PC-3 (cell line): ENCODE measurements around the gene SCYL1. TPM values are rescaled to one million over a fixed set of nuclear protein-coding genes. Genes with fewer than 3 reads are reported as not detected.

ENCODE experiments used
- ATAC-seq: fragments of 200-7000 bp; cut with Tn5 transposase; 2 replicates; pipeline ENCODE4 v1.9.1; 2020; ENCODE audit warnings: mild to moderate bottlenecking, moderate library complexity
- BruUV-seq: library from RNA; stranded (reverse); fragments of 400-500 nt; replicated peaks from 2 replicates; lab custom pipeline; 2021; lab: Mats Ljungman, UMichigan
- CTCF ChIA-PET: fragments of 300-600 bp; sonication (Branson Sonifier 250); formaldehyde crosslinking; loops from one replicate; lab custom pipeline; 2022; ENCODE audit warnings: antibody characterized with exemption; lab: Charles Lee
- POLR2A ChIA-PET: fragments of 300-600 bp; sonication (Branson Sonifier 250); formaldehyde crosslinking; loops from one replicate; lab custom pipeline; 2022; ENCODE audit warnings: antibody characterized with exemption; ENCODE audit not compliant: unreplicated experiment; lab: Charles Lee
- DNase-seq: peaks from one replicate; pipeline ENCODE4 v3.0.0-alpha.2; 2015
- H2AFZ ChIP-seq: fragments of 300-600 bp; sonication (generic); 2 replicates; pipeline ENCODE4 v1.6.0; 2016; ENCODE audit warnings: antibody characterized with exemption, low read length
- H3F3A ChIP-seq: fragments of 300-600 bp; sonication (generic); one replicate; pipeline ENCODE4 v1.6.0; 2017; ENCODE audit warnings: antibody characterized with exemption, low read length, control low read depth, mild to moderate bottlenecking; ENCODE audit not compliant: unreplicated experiment
- H3K27ac ChIP-seq: fragments of 300-600 bp; sonication (generic); 2 replicates; pipeline ENCODE4 v1.5.1; 2016; ENCODE audit warnings: mild to moderate bottlenecking, low read length
- H3K27me3 ChIP-seq: fragments of 300-600 bp; sonication (generic); 2 replicates; pipeline ENCODE4 v1.6.1; 2016; ENCODE audit warnings: low read length, mixed read lengths
- H3K36me3 ChIP-seq: fragments of 300-600 bp; sonication (generic); 2 replicates; pipeline ENCODE4 v1.6.1; 2016; ENCODE audit warnings: low read depth, mixed run types, low read length, mixed read lengths
- H3K4me1 ChIP-seq: fragments of 300-600 bp; sonication (generic); 2 replicates; pipeline ENCODE4 v1.5.1; 2016; ENCODE audit warnings: low read length; ENCODE audit not compliant: insufficient read depth
- H3K4me2 ChIP-seq: fragments of 300-600 bp; sonication (generic); 2 replicates; pipeline ENCODE4 v1.6.0; 2016; ENCODE audit warnings: low read length
- H3K4me3 ChIP-seq: fragments of 300-600 bp; sonication (generic); 2 replicates; pipeline ENCODE4 v1.5.1; 2016; ENCODE audit warnings: mild to moderate bottlenecking, low read length, mixed read lengths
- H3K79me2 ChIP-seq: fragments of 300-600 bp; sonication (generic); 2 replicates; pipeline ENCODE4 v1.6.1; 2017; ENCODE audit warnings: low read length, mixed read lengths
- H3K9ac ChIP-seq: fragments of 300-600 bp; sonication (generic); 2 replicates; pipeline ENCODE4 v1.6.0; 2016; ENCODE audit warnings: mild to moderate bottlenecking, low read length
- H3K9me2 ChIP-seq: fragments of 300-600 bp; sonication (generic); replicated peaks from 2 replicates; pipeline ENCODE4 v1.6.1; 2016; ENCODE audit warnings: mixed run types, low read length, mixed read lengths
- H3K9me3 ChIP-seq: fragments of 300-600 bp; sonication (generic); 2 replicates; pipeline ENCODE4 v1.6.1; 2016; ENCODE audit warnings: low read length, mixed read lengths
- H4K20me1 ChIP-seq: fragments of 300-600 bp; sonication (generic); 2 replicates; pipeline ENCODE4 v1.6.1; 2016; ENCODE audit warnings: low read length, mixed read lengths
- CTCF ChIP-seq: fragments of 300-600 bp; sonication (generic); conservative IDR thresholded peaks from 2 replicates; pipeline ENCODE4 v1.5.1; 2017; ENCODE audit warnings: antibody characterized with exemption, low read depth, mild to moderate bottlenecking, low read length
- EZH2 ChIP-seq: fragments of 300-600 bp; sonication (generic); IDR thresholded peaks from one replicate; pipeline ENCODE4 v1.6.1; 2017; ENCODE audit warnings: antibody characterized with exemption, mild to moderate bottlenecking, low read length; ENCODE audit not compliant: unreplicated experiment
- EZH2phosphoT487 ChIP-seq: fragments of 300-600 bp; sonication (generic); IDR thresholded peaks from 2 replicates; pipeline ENCODE4 v1.6.1; 2018; ENCODE audit warnings: mild to moderate bottlenecking, antibody characterized with exemption, low read length, borderline replicate concordance
- intact Hi-C: fragments of 100-400 bp; cut with micrococcal nuclease; formaldehyde crosslinking; loops from 2 replicates; pipeline ENCODE4 v1.9.0; 2023
- total RNA-seq: library from RNA; depleted of rRNA; stranded (reverse); fragments of >200 nt; gene quantifications from 2 replicates; pipeline ENCODE4 v1.2.3, GENCODE V29; 2014

The SCYL1 gene
- total RNA-seq, 1 experiment from 2014 or later: 201 TPM

- Histone ChIP-seq H3K27me3 (no peaks in the 10 kb centered on the region), H4K20me1 (peaks cover 5% of the 10 kb centered on the region), H3K4me1 (peaks cover 51% of the 10 kb centered on the region), H3K9me2 (no peaks in the 10 kb centered on the region), H3K9ac (peak overlapping the region; percentile 76), H3K27ac (peak overlapping the region; percentile 65), H3K9me3 (no peaks in the 10 kb centered on the region), H3F3A (peaks cover 4% of the 10 kb centered on the region), H3K79me2 (peaks cover 35% of the 10 kb centered on the region), H3K4me2 (peak overlapping the region; percentile 91), H3K4me3 (peak overlapping the region; percentile 75), H3K36me3 (no peaks in the 10 kb centered on the region; the same call in 1 of the 2 replicates), H2AFZ (no peak overlapping the region; the same call in 1 of the 2 replicates)
- intact Hi-C loops: loop anchor here (2.0 kb wide), 1 partner anchor 38 kb away; the partner anchor contains the start of genes MAP3K11 and PCNX3
- ChIA-PET CTCF (interaction anchor here (0.6 kb wide), 2 partner anchors 29 to 446 kb away, joined by 4 read pairs; no protein-coding TSS in a partner anchor), POLR2A (interaction anchor here (0.6 kb wide), 2 partner anchors 38 to 539 kb away, joined by 3 to 4 read pairs; no protein-coding TSS in a partner anchor)
- no peak for DNase-seq
- no TSS peak for BruUV-seq
- TF ChIP-seq CTCF: no peak
- no peak for TF ChIP-seq EZH2
- no peak for TF ChIP-seq EZH2phosphoT487
- ATAC-seq: no peak
Observed at GRCh38 chr11:65576232-65576866, 51.5 kb downstream of the SCYL1 start.

GRCh38 chr11:65576867-65577755, 52.2 kb downstream of the SCYL1 start:
- DNase-seq: peak; percentile 94
- TF ChIP-seq CTCF: no peak
- no peak for TF ChIP-seq EZH2
- no peak for TF ChIP-seq EZH2phosphoT487
- Histone ChIP-seq H3K79me2 (peaks cover 28% of the 10 kb centered on the region), H3K9ac (peak overlapping the region; percentile 76), H3K4me3 (peak overlapping the region; percentile 75), H3K36me3 (peaks cover 3% of the 10 kb centered on the region; the same call in 1 of the 2 replicates), H3K4me2 (peak overlapping the region; percentile 91), H2AFZ (no peak overlapping the region), H4K20me1 (peaks cover 5% of the 10 kb centered on the region), H3K27me3 (no peaks in the 10 kb centered on the region), H3K27ac (peak overlapping the region; percentile 65), H3K9me2 (no peaks in the 10 kb centered on the region), H3K4me1 (peaks cover 44% of the 10 kb centered on the region), H3F3A (peaks cover 4% of the 10 kb centered on the region), H3K9me3 (no peaks in the 10 kb centered on the region)
- ChIA-PET CTCF (interaction anchor here (0.7 to 1.1 kb wide), 3 partner anchors 11 to 19 kb away, joined by 4 to 7 read pairs (median 4); partner anchors contain the start of gene KCNK7), POLR2A (interaction anchor here (0.6 kb wide), 5 partner anchors 36 to 539 kb away, joined by 3 to 4 read pairs (median 3); no protein-coding TSS in a partner anchor)
- intact Hi-C loops: loop anchor here (2.0 kb wide), 1 partner anchor 38 kb away; the partner anchor contains the start of genes MAP3K11 and PCNX3
- no TSS peak for BruUV-seq
- peak; percentile 72 for ATAC-seq
